Neural cell (in vitro differentiated cells): ENCODE data around the gene NYAP2. TPM values are rescaled to one million over a fixed set of nuclear protein-coding genes. Genes with fewer than 3 reads are reported as not detected.

Experiments
- H2AFZ ChIP-seq: fragments of 200-600, 300-800 bp; sonication (generic), shearing (Covaris generic); 2 replicates; pipeline ENCODE4 v1.6.0; 2014; ENCODE audit warnings: low read depth, mild to moderate bottlenecking, antibody characterized with exemption, low read length, moderate library complexity
- H3F3A ChIP-seq: fragments of 200-600 bp; shearing (Covaris generic); 2 replicates; pipeline ENCODE4 v1.6.1; 2016; ENCODE audit warnings: mild to moderate bottlenecking, moderate library complexity, mixed read lengths, antibody characterized with exemption, low read length; ENCODE audit not compliant: insufficient read depth, poor library complexity, severe bottlenecking
- H3K27ac ChIP-seq: fragments of 200-600, 300-800 bp; sonication (generic), shearing (Covaris generic); 2 replicates; pipeline ENCODE4 v1.5.1; 2014; ENCODE audit warnings: mild to moderate bottlenecking, low read length, moderate library complexity
- H3K27me3 ChIP-seq: fragments of 300-800, 200-600 bp; sonication (generic), shearing (Covaris generic); 2 replicates; pipeline ENCODE4 v1.6.0; 2014; ENCODE audit warnings: mild to moderate bottlenecking, low read depth, low read length, moderate library complexity; ENCODE audit not compliant: insufficient read depth
- H3K36me3 ChIP-seq: fragments of 300-800, 200-600 bp; sonication (generic), shearing (Covaris generic); 2 replicates; pipeline ENCODE4 v1.5.1; 2014; ENCODE audit warnings: mild to moderate bottlenecking, antibody characterized with exemption, low read length, moderate library complexity; ENCODE audit not compliant: insufficient read depth
- H3K4me2 ChIP-seq: fragments of 300-800, 200-600 bp; sonication (generic), shearing (Covaris generic); 2 replicates; pipeline ENCODE4 v1.6.0; 2014; ENCODE audit warnings: mild to moderate bottlenecking, low read length
- H3K4me3 ChIP-seq: fragments of 300-800, 200-600 bp; sonication (generic), shearing (Covaris generic); 2 replicates; pipeline ENCODE4 v1.5.1; 2014; ENCODE audit warnings: mild to moderate bottlenecking, low read length, moderate library complexity
- H3K79me2 ChIP-seq: fragments of 200-600 bp; shearing (Covaris generic); replicated peaks from 2 replicates; pipeline ENCODE4 v1.6.0; 2014; ENCODE audit warnings: mild to moderate bottlenecking, low read length, moderate library complexity; ENCODE audit not compliant: insufficient read depth
- H3K9ac ChIP-seq: fragments of 300-800, 200-600 bp; sonication (generic), shearing (Covaris generic); 2 replicates; pipeline ENCODE4 v1.6.1; 2016; ENCODE audit warnings: mild to moderate bottlenecking, low read length, mixed read lengths
- H3K9me2 ChIP-seq: fragments of 200-600 bp; shearing (Covaris generic); 2 replicates; pipeline ENCODE4 v1.6.1; 2016; ENCODE audit warnings: mild to moderate bottlenecking, low read length, mixed read lengths; ENCODE audit not compliant: insufficient read depth
- H3K9me3 ChIP-seq: fragments of 200-600, 300-800 bp; sonication (generic), shearing (Covaris generic); 2 replicates; pipeline ENCODE4 v1.6.1; 2016; ENCODE audit warnings: mild to moderate bottlenecking, mixed run types, low read length, moderate library complexity, mixed read lengths
- H4K20me1 ChIP-seq: fragments of 200-600 bp; shearing (Covaris generic); 2 replicates; pipeline ENCODE4 v1.6.1; 2016; ENCODE audit warnings: mild to moderate bottlenecking, mixed run types; ENCODE audit not compliant: insufficient read depth
- EP300 ChIP-seq: fragments of 450-650 bp; conservative IDR thresholded peaks from 2 replicates; pipeline ENCODE4 v1.6.1; 2014; ENCODE audit warnings: antibody characterized with exemption, mild to moderate bottlenecking, moderate library complexity; ENCODE audit not compliant: poor library complexity, severe bottlenecking
- EZH2 ChIP-seq: fragments of 200-600, 300-800 bp; shearing (Covaris generic), sonication (generic); IDR thresholded peaks from 2 replicates; pipeline ENCODE4 v1.6.1; 2014; ENCODE audit warnings: antibody characterized with exemption, low read length, borderline replicate concordance, mild to moderate bottlenecking; ENCODE audit not compliant: insufficient read depth, poor library complexity, severe bottlenecking
- MXI1 ChIP-seq: fragments of 450-650 bp; conservative IDR thresholded peaks from 2 replicates; pipeline ENCODE4 v1.6.1; 2014; ENCODE audit warnings: antibody characterized with exemption, mild to moderate bottlenecking; ENCODE audit not compliant: poor library complexity, severe bottlenecking
- POLR2AphosphoS5 ChIP-seq: IDR thresholded peaks from 2 replicates; pipeline ENCODE4 v1.6.1; 2012
- RAD21 ChIP-seq: fragments of 450-650 bp; conservative IDR thresholded peaks from 2 replicates; pipeline ENCODE4 v1.6.1; 2014; ENCODE audit warnings: antibody characterized with exemption, mild to moderate bottlenecking, moderate library complexity
- SMC3 ChIP-seq: fragments of 450-650 bp; conservative IDR thresholded peaks from 2 replicates; pipeline ENCODE4 v1.6.1; 2014; ENCODE audit warnings: antibody characterized with exemption, mild to moderate bottlenecking, moderate library complexity; ENCODE audit not compliant: poor library complexity
- TAF1 ChIP-seq: IDR thresholded peaks from 2 replicates; pipeline ENCODE4 v1.6.1; 2012; ENCODE audit warnings: low read depth
- polyA plus RNA-seq: library from polyadenylated mRNA; depleted of rRNA; stranded (reverse); fragments of >200 nt; gene quantifications from 2 replicates; pipeline ENCODE4 v1.2.3, GENCODE V29; 2014
- TF ChIP-seq, protein P1 (sequence below): fragments of 450-650 bp; IDR thresholded peaks from 2 replicates; pipeline ENCODE4 v1.5.1; 2014; ENCODE audit warnings: antibody characterized with exemption, mild to moderate bottlenecking, moderate library complexity; ENCODE audit not compliant: poor library complexity, severe bottlenecking
- TF ChIP-seq, protein P2 (sequence below): IDR thresholded peaks from 2 replicates; pipeline ENCODE4 v1.6.1; 2012; ENCODE audit warnings: borderline replicate concordance

Gene NYAP2
- polyA plus RNA-seq, 1 donor from 2014 or later: 0.98 TPM

- H3K9me2 ChIP-seq: no peaks in the 10 kb centered on the region
- H3K9me3 ChIP-seq: no peaks in the 10 kb centered on the region
- no peak overlapping the region for H3K4me3 ChIP-seq
- TF ChIP-seq MXI1: no peak
- TF ChIP-seq EZH2: no peak
- TF ChIP-seq RAD21: no peak
- no peak for TF ChIP-seq SMC3
- TF ChIP-seq TAF1: no peak
- TF ChIP-seq EP300: no peak
- TF ChIP-seq, protein P1, sequence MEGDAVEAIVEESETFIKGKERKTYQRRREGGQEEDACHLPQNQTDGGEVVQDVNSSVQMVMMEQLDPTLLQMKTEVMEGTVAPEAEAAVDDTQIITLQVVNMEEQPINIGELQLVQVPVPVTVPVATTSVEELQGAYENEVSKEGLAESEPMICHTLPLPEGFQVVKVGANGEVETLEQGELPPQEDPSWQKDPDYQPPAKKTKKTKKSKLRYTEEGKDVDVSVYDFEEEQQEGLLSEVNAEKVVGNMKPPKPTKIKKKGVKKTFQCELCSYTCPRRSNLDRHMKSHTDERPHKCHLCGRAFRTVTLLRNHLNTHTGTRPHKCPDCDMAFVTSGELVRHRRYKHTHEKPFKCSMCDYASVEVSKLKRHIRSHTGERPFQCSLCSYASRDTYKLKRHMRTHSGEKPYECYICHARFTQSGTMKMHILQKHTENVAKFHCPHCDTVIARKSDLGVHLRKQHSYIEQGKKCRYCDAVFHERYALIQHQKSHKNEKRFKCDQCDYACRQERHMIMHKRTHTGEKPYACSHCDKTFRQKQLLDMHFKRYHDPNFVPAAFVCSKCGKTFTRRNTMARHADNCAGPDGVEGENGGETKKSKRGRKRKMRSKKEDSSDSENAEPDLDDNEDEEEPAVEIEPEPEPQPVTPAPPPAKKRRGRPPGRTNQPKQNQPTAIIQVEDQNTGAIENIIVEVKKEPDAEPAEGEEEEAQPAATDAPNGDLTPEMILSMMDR: no peak
- no peak for TF ChIP-seq POLR2AphosphoS5
- H3F3A ChIP-seq: no peaks in the 10 kb centered on the region
- no peaks in the 10 kb centered on the region for H3K79me2 ChIP-seq
- H3K9ac ChIP-seq: no peak overlapping the region
- H4K20me1 ChIP-seq: no peaks in the 10 kb centered on the region
- no peak overlapping the region for H2AFZ ChIP-seq
- no peaks in the 10 kb centered on the region for H3K36me3 ChIP-seq
- H3K27me3 ChIP-seq: no peaks in the 10 kb centered on the region
- no peak overlapping the region for H3K4me2 ChIP-seq
- H3K27ac ChIP-seq: no peak overlapping the region
Observed at GRCh38 chr2:225471482-225471881, 72.0 kb downstream of the NYAP2 start.

GRCh38 chr2:225472161-225472560 lies 72.7 kb downstream of the NYAP2 start:
- Histone ChIP-seq H3K27me3 (no peaks in the 10 kb centered on the region), H3K27ac (no peak overlapping the region), H3K79me2 (no peaks in the 10 kb centered on the region), H3K36me3 (no peaks in the 10 kb centered on the region), H3F3A (no peaks in the 10 kb centered on the region), H3K9me2 (no peaks in the 10 kb centered on the region), H3K9ac (no peak overlapping the region), H2AFZ (no peak overlapping the region), H3K9me3 (no peaks in the 10 kb centered on the region), H3K4me3 (no peak overlapping the region), H3K4me2 (no peak overlapping the region), H4K20me1 (no peaks in the 10 kb centered on the region)
- TF ChIP-seq RAD21 (no peak), SMC3 (no peak), EZH2 (no peak), TAF1 (no peak), MXI1 (no peak), EP300 (no peak)

- Histone ChIP-seq H3K4me2 (no peak overlapping the region), H3K9me3 (no peaks in the 10 kb centered on the region), H4K20me1 (no peaks in the 10 kb centered on the region), H3K27ac (no peak overlapping the region), H3K4me3 (no peak overlapping the region), H3K36me3 (no peaks in the 10 kb centered on the region), H3K9ac (no peak overlapping the region), H3K79me2 (no peaks in the 10 kb centered on the region), H3F3A (no peaks in the 10 kb centered on the region), H3K27me3 (no peaks in the 10 kb centered on the region), H2AFZ (no peak overlapping the region), H3K9me2 (no peaks in the 10 kb centered on the region)
- TF ChIP-seq POLR2AphosphoS5 (no peak), MXI1 (no peak), EZH2 (no peak)
- TF ChIP-seq, protein P2, sequence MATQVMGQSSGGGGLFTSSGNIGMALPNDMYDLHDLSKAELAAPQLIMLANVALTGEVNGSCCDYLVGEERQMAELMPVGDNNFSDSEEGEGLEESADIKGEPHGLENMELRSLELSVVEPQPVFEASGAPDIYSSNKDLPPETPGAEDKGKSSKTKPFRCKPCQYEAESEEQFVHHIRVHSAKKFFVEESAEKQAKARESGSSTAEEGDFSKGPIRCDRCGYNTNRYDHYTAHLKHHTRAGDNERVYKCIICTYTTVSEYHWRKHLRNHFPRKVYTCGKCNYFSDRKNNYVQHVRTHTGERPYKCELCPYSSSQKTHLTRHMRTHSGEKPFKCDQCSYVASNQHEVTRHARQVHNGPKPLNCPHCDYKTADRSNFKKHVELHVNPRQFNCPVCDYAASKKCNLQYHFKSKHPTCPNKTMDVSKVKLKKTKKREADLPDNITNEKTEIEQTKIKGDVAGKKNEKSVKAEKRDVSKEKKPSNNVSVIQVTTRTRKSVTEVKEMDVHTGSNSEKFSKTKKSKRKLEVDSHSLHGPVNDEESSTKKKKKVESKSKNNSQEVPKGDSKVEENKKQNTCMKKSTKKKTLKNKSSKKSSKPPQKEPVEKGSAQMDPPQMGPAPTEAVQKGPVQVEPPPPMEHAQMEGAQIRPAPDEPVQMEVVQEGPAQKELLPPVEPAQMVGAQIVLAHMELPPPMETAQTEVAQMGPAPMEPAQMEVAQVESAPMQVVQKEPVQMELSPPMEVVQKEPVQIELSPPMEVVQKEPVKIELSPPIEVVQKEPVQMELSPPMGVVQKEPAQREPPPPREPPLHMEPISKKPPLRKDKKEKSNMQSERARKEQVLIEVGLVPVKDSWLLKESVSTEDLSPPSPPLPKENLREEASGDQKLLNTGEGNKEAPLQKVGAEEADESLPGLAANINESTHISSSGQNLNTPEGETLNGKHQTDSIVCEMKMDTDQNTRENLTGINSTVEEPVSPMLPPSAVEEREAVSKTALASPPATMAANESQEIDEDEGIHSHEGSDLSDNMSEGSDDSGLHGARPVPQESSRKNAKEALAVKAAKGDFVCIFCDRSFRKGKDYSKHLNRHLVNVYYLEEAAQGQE: no peak
Observed at GRCh38 chr2:225479386-225479785, 79.9 kb downstream of the NYAP2 start.
